ENCODE results near the gene AHNAK.
A peak's percentile ranks its signal among the peaks of the same experiment; 100 is the strongest.
"Not testable (repeated sequence)": the region's sequence is repeated elsewhere in the genome, so short reads cannot be mapped to it uniquely, and the experiment has no call there.

Gene AHNAK

DNA sequence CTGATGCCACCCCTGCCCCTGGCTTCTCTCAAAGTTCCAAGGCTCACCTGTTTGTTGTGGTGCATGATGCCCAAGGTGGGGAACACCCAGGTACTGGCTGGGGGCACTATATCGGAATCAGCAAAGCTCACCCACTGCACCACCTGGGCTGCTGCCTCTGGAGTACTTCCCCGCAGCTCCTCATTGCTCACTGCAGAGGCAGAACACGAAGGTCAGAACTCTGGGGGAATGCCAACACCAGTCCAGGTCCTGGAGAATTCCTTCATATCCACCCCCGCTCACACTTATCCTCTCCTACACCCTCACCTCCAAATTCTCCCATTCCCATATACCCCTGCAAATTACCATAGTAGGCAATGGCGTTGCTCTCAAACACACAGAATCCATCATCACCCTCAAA, 24.9 kb upstream of the AHNAK start:
- DNase-seq (ENCODE audit: low spot score): not testable (repeated sequence)

- not testable (repeated sequence) for DNase-seq (ENCODE audit: low spot score)
Observed at GRCh38 chr11:62570903-62571302, 24.3 kb upstream of the AHNAK start.

GRCh38 chr11:62569611-62570010, 23.0 kb upstream of the AHNAK start:
- no peak for DNase-seq (ENCODE audit: low spot score)

- no peak for DNase-seq (ENCODE audit: low spot score)
Observed at GRCh38 chr11:62567018-62567633, 20.5 kb upstream of the AHNAK start.

- no peak for DNase-seq (ENCODE audit: low spot score)
Observed at GRCh38 chr11:62566247-62566646, 19.6 kb upstream of the AHNAK start.

GRCh38 chr11:62565100-62565802, 18.6 kb upstream of the AHNAK start:
- no peak for DNase-seq (ENCODE audit: low spot score)

DNA sequence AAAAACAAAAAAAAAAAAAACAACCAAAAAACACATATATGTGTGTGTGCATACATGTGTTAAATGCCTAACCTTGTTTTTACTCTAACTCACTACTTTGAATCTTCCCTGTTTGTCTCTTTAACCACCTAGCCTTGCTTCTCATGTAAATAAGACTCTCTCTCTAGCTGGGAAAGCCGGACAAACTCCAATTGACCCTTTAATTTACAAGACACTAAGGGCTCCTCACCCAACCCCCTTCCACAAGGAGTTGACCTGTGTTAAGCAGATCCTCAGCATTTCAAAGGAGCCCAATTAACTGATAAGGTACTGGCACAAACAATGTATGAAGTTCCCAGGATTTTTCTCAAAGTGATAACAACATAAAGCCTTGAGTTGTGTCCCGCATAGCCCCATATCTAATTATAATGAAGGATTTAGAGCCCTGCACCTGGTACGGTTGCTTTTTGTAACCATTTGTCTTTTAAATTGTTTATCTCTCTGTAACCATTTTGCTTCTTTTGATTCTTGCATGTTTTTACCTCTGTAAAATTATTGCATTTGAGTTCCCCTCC, 15.1 kb upstream of the AHNAK start:
- DNase-seq (ENCODE audit: low spot score): not testable (repeated sequence)

DNA sequence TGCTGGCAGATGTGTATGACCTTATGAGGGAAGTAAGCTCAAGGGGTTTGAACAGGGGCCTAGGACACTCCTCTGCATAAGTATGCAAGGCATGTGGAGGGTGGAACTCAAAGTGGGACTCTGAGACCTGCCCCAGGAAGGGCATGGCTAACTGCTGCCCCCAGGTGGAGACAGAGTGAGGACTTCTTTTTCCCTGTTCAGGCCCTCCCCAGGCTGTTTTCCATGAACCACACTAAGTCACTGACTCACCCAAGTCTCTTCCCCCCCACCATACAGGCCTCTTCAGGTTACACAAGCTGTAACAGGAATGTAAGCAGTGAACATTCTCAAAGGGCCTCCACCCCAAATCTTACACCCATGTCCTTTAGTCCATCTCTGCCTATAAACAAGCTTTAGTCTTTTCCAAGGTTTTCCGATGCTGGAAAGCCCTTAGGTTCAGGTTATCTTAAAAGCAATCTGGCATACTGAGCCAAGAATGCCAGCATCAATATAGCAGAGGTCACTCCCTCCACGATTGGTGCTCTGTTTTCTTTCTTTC, 14.0 kb upstream of the AHNAK start:
- peak; percentile 71 for DNase-seq (ENCODE audit: low spot score)

- DNase-seq (ENCODE audit: low spot score): not testable (repeated sequence)
Observed at GRCh38 chr11:62559626-62560025, 13.0 kb upstream of the AHNAK start.

DNA sequence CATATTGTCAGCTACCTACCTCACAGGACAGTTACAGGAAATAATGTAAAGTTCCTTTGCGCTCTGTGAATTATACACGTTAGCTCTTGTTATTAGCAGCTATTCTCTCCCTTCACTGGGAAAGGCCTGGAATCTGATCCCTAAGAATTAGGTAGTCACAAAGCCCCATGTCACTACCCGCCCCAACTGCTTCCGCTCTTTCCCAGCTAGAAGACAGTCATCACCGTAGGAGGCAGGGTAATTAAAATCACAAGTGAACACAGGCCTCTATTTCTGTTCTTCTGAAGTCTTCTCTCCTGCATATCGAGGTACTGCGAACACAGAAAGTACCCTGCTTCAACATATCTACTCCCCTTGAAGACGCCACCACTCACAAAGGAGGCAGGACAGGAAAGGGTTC, 12.6 kb upstream of the AHNAK start:
- no peak for DNase-seq (ENCODE audit: low spot score)

- DNase-seq (ENCODE audit: low spot score): no peak
Observed at GRCh38 chr11:62558669-62559068, 12.1 kb upstream of the AHNAK start.

- peak; percentile 93 for DNase-seq (ENCODE audit: low spot score)
Observed at GRCh38 chr11:62556875-62557631, 10.4 kb upstream of the AHNAK start.

DNA sequence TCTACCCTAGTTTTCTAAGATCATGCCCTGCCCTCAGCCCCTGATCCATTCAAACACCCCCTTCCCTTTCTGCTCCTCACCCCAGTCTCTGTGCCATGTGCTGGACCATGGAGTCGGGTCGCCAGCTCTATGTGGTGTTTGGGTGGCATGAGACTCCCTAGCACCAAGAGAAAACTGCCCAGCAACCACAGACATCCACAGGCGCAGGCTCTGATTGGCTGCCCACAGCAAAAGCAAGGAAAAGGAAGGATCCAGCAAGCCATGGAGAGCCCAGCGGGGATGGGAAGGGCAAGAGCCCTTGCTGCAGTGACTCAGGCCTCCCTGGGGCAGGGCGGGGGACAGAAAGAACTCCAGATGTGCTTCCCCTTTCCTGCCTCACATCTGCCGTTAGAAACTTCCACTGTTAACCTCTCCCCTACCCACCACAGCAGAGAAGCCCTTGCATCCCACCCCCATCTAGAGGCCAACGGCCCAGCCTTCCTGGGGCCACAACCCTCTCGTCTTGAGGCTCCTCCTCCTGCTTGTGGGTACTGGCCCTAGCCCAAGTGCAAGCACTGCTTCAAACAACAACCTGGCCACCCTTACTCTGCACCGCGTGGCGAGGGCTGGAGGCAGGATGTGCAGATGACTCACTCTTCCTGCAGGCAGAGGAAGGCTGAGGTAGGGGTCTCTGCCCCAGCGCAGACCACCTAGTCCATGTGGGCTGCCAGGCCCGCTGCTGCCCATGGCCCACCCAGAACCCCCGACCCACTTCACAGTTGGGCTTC, 9.7 kb upstream of the AHNAK start:
- DNase-seq (ENCODE audit: low spot score): peak; percentile 96

GRCh38 chr11:62555464-62556107, 9.0 kb upstream of the AHNAK start:
- peak; percentile 92 for DNase-seq (ENCODE audit: low spot score)

- no peak for DNase-seq (ENCODE audit: low spot score)
Observed at GRCh38 chr11:62554387-62555167, 8.0 kb upstream of the AHNAK start.

DNA sequence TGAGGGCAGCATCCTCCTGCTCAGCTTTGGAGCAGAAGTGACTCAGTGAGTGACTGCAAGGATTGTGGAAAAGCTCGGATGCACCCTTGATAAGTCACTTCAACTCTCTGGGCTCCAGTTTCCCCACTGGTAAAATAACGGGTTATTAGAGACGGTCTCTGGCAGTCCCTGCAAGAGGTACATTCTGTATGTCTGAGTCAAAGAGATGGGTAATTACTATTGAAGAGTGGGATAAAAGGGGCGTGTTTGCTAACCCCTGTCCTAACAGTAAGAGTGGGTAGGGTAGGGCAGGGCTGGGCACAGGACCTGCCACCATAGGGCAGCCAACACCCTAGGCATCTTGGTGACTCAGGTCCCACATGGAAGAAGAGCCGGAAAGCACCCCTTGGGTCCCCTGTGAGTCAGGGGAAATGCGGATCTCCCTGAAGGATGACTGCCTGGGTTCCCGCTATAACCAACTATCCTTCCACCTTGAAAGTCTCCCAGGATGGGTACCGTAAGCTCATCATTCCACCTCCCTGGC, 7.3 kb upstream of the AHNAK start:
- DNase-seq (ENCODE audit: low spot score): no peak

GRCh38 chr11:62553080-62553838, 6.7 kb upstream of the AHNAK start:
- peak; percentile 53 for DNase-seq (ENCODE audit: low spot score)

GRCh38 chr11:62552485-62553079, 6.0 kb upstream of the AHNAK start:
- DNase-seq (ENCODE audit: low spot score): no peak

- not testable (repeated sequence) for DNase-seq (ENCODE audit: low spot score)
Observed at GRCh38 chr11:62550478-62550877, 3.9 kb upstream of the AHNAK start.

All from activated CD4-positive, alpha-beta T cell treated with anti-CD3 and anti-CD28 coated beads, Interleukin-2, Interleukin-4, amounts not matched to agents 100 ng/mL and 50 ng/mL, durations not matched to agents 16 hours and 8 hours (primary cell).